GM06990 (cell line): Measurements from ENCODE around the gene BET1L.

Experiments
- DNase-seq: peaks from one replicate; pipeline ENCODE4 v3.0.0-alpha.2; 2011; ENCODE audit not compliant: insufficient read length; ENCODE audit errors: extremely low read depth
- H3K27me3 ChIP-seq: replicated peaks from 2 replicates; pipeline ENCODE4 v1.6.0; 2011; ENCODE audit warnings: low read length; ENCODE audit not compliant: control insufficient read depth, insufficient read depth
- H3K36me3 ChIP-seq: 2 replicates; pipeline ENCODE4 v1.5.1; 2011; ENCODE audit warnings: low read length; ENCODE audit not compliant: control insufficient read depth, insufficient read depth
- H3K4me3 ChIP-seq: replicated peaks from 2 replicates; pipeline ENCODE4 v1.5.1; 2011; ENCODE audit warnings: low read depth, mild to moderate bottlenecking, control low read depth, low read length
- CTCF ChIP-seq: IDR thresholded peaks from 2 replicates; pipeline ENCODE4 v1.5.1; 2011; ENCODE audit warnings: low read length, control low read depth, mild to moderate bottlenecking, inconsistent platforms; ENCODE audit not compliant: insufficient read depth, poor library complexity, severe bottlenecking

Gene BET1L

DNA sequence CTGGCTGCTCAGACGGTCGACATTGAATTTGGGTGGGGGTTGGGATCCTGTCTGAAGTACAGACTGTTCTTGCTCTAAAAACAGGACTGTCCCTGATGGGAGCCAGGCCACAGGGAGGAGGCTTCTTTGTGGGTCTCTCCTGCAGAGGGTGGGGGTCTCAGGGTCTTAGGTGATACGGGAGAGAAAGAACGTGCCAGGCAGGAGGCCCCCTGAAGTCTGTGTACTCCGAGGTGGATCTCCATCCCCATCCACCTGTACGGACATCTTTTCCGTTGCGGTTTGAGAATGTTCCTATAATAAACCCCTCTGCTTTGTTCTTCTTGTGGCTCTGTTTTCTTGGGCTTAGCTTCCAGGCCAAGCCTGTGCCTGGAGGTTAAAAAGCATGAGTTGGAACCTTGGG is 45.5 kb upstream of the BET1L start:
- no peak for TF ChIP-seq CTCF
- no peak overlapping the region for H3K4me3 ChIP-seq
- peaks cover 32% of the 10 kb centered on the region for H3K36me3 ChIP-seq
- no peak for DNase-seq
- H3K27me3 ChIP-seq, result no peaks in the 10 kb centered on the region

DNA sequence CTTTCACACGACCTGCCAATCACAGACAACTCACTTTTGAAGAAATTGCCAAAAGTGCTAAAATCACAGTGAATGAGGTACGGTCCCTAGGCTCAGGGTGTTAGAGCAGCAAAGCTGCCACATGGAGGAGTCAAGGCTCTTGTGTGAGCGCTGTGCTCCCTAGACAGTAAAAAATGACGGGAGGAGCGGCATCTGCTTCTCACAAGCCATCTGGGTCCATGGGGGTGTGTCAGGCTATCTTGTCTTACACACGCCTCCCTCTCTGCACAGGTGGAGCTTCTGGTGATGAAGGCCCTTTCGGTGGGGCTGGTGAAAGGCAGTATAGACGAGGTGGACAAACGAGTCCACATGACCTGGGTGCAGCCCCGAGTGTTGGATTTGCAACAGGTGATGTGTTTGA is 44.4 kb upstream of the BET1L start:
- no peak for TF ChIP-seq CTCF
- H3K27me3 ChIP-seq, result no peaks in the 10 kb centered on the region
- no peak overlapping the region for H3K4me3 ChIP-seq
- DNase-seq, result no peak
- H3K36me3 ChIP-seq, result peaks cover 32% of the 10 kb centered on the region

DNA sequence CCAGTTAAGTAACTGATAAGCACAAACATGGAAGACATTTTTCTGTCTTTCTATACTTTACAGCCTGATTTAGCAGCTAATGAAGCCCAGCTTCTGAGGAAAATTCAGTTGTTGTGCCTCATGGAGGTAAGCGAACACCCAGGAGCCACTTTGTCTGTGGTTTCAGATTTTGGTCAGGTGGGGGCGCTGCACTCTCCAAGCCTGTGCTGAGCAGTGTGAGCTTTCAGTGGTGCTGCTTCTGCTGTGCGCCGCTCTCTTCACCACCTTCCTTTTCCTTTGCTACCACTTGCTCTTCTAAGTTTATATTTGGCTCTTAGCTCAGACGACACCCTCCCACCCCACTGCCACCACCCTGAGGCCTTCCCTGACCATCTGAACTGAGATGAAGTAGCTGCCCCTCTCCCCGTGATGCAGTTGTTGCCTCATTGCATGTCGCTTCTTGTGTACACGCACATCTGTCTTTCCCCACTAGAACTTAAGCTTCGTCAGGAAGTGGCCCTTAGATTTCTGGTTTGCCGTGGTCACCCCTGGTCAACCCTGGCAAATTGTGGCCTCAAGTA is 43.6 kb upstream of the BET1L start:
- DNase-seq, result no peak

DNA sequence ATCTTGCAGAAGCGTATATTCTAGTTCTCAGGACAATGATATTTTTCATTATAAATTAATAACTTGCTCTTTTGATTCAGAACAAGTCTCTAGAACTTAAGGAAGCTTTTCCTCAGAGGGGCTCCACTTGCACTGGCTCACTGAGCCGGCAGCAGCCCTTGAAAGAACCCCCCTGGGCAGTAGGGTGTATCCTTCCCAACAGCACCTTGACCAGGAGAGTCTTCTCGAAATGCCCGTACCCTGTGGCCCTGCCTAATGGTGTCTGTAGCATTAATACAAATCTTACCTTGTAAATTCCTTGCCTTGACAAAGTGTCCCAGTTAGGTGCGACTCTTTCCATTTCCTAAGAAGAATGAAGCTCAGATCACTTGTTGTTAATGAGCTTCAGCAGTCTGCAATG is 43.1 kb upstream of the BET1L start:
- Histone ChIP-seq H3K4me3 (no peak overlapping the region), H3K36me3 (peaks cover 36% of the 10 kb centered on the region), H3K27me3 (no peaks in the 10 kb centered on the region)
- DNase-seq, result no peak
- TF ChIP-seq CTCF, result no peak

More for the DNA sequence above, 43.6 kb upstream of the BET1L start:
- no peak overlapping the region for H3K4me3 ChIP-seq
- H3K27me3 ChIP-seq, result no peaks in the 10 kb centered on the region
- H3K36me3 ChIP-seq, result peaks cover 33% of the 10 kb centered on the region
- peak; percentile 74 for TF ChIP-seq CTCF

DNA sequence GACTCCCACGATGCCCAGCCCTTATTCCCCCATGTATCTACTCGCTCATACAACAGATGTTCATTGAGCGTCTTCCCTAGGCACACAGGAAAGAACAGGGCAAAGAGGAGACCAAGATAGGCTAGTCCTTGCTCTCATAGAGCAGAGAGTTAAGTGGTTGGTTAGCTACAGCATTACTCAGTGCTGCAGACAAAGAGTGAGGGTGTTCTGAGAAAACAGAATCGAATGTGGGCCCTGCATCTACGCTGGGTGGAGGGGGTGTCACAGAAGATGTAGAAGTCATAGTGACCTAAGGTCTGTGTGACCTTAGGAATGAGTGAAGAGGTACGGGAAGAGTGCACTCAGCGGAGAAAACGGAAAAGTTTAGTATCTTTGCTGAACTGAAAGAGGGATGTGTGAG is 41.9 kb upstream of the BET1L start:
- H3K4me3 ChIP-seq, result no peak overlapping the region
- DNase-seq, result no peak
- no peaks in the 10 kb centered on the region for H3K27me3 ChIP-seq
- H3K36me3 ChIP-seq, result peaks cover 40% of the 10 kb centered on the region
- no peak for TF ChIP-seq CTCF

GRCh38 chr11:244376-244775 is 37.2 kb upstream of the BET1L start:
- DNase-seq, result no peak
- H3K27me3 ChIP-seq, result no peaks in the 10 kb centered on the region
- H3K4me3 ChIP-seq, result no peak overlapping the region
- peaks cover 14% of the 10 kb centered on the region for H3K36me3 ChIP-seq
- TF ChIP-seq CTCF, result no peak
